ENCODE measurements around the gene LMTK3.
"Not testable (repeated sequence)": the region's sequence is repeated elsewhere in the genome, so short reads cannot be mapped to it uniquely, and the experiment has no call there.

LMTK3 gene

GRCh38 chr19:48540110-48540509, 28.5 kb upstream of the LMTK3 start:
- DNase-seq, result no peak

- DNase-seq, result no peak
Observed at GRCh38 chr19:48539503-48540096, 28.0 kb upstream of the LMTK3 start.

- DNase-seq, result not testable (repeated sequence)
Observed at GRCh38 chr19:48538057-48538456, 26.4 kb upstream of the LMTK3 start.

- DNase-seq, result no peak
Observed at GRCh38 chr19:48537541-48537940, 25.9 kb upstream of the LMTK3 start.

GRCh38 chr19:48533770-48534169, 22.1 kb upstream of the LMTK3 start:
- no peak for DNase-seq

GRCh38 chr19:48530770-48531169, 19.1 kb upstream of the LMTK3 start:
- no peak for DNase-seq

GRCh38 chr19:48530066-48530720, 18.6 kb upstream of the LMTK3 start:
- no peak for DNase-seq

GRCh38 chr19:48529156-48529555, 17.5 kb upstream of the LMTK3 start:
- DNase-seq, result no peak

GRCh38 chr19:48524732-48525131, 13.1 kb upstream of the LMTK3 start:
- no peak for DNase-seq

- no peak for DNase-seq
Observed at GRCh38 chr19:48524221-48524620, 12.6 kb upstream of the LMTK3 start.

GRCh38 chr19:48520134-48520533, 8.5 kb upstream of the LMTK3 start:
- DNase-seq, result no peak

- DNase-seq, result not testable (repeated sequence)
Observed at GRCh38 chr19:48519426-48519825, 7.8 kb upstream of the LMTK3 start.

GRCh38 chr19:48518207-48518606, 6.6 kb upstream of the LMTK3 start:
- no peak for DNase-seq

GRCh38 chr19:48516536-48516935, 4.9 kb upstream of the LMTK3 start:
- no peak for DNase-seq

GRCh38 chr19:48514123-48514458, 2.5 kb upstream of the LMTK3 start:
- no peak for DNase-seq

- DNase-seq, result peak; percentile 83
Observed at GRCh38 chr19:48513289-48514122, 1.9 kb upstream of the LMTK3 start.

- peak; percentile 32 for DNase-seq
Observed at GRCh38 chr19:48512504-48513288, 1.1 kb upstream of the LMTK3 start.

GRCh38 chr19:48511321-48511731, 309 bp downstream of the LMTK3 start:
- peak; percentile 42 for DNase-seq

GRCh38 chr19:48510421-48511268, 990 bp downstream of the LMTK3 start:
- DNase-seq, result peak; percentile 82

GRCh38 chr19:48509467-48510194, 2.0 kb downstream of the LMTK3 start:
- DNase-seq, result no peak

GRCh38 chr19:48508729-48509411, 2.8 kb downstream of the LMTK3 start:
- DNase-seq, result no peak
